ENCODE results near the gene CRTAC1.

- TF ChIP-seq CTCF (IDR thresholded peaks at IDR 0.05 in 8 of 11, conservative IDR thresholded peaks at IDR 0.05 in 3 of 11) (no peak), POLR2A (IDR thresholded peaks at IDR 0.05) (no peak)
Measured at GRCh38 chr10:97849687-97850402, 180.6 kb downstream of the CRTAC1 start, which contains the start of gene GOLGA7B.

All from spleen (tissue), 7 donors.